ENCODE data around the gene MYH15. TPM values are rescaled to one million over a fixed set of nuclear protein-coding genes. Genes with fewer than 3 reads are reported as not detected.

MYH15 gene
- total and polyA plus RNA-seq, 2 of the 8 experiments (the other 6 are each of a cell fraction or from before 2014, with no cell fraction given): under 0.01 TPM; not detected in 1

GRCh38 chr3:108548304-108548703, 37.9 kb upstream of the MYH15 start:
- Histone ChIP-seq H3K4me1 (replicated peaks in 1 of 4; ENCODE audit: control insufficient read depth in 3 of 4, insufficient read depth in 4 of 4, low read length in 3 of 4) (no peaks in the 10 kb centered on the region), H3K18ac (ENCODE audit: extremely low read depth, low read length) (no peak overlapping the region), H4K20me1 (replicated peaks in 1 of 2; ENCODE audit: control insufficient read depth in 1 of 2, insufficient read depth in 2 of 2, low read length in 2 of 2) (no peaks in the 10 kb centered on the region), H3K4me2 (ENCODE audit: insufficient read depth in 1 of 2, low read depth in 2 of 2, low read length in 2 of 2) (no peak overlapping the region), H4K8ac (ENCODE audit: extremely low read depth, insufficient read depth, low read length) (no peak overlapping the region), H3K27ac (ENCODE audit: low read depth, low read length) (no peak overlapping the region), H3K79me1 (ENCODE audit: low read depth, low read length) (no peaks in the 10 kb centered on the region), H3K27me3 (replicated peaks in 1 of 4; ENCODE audit: control insufficient read depth in 3 of 4, extremely low read depth in 1 of 4, insufficient read depth in 3 of 4, low read length in 3 of 4) (no peaks in the 10 kb centered on the region), H3K4ac (replicated peaks; ENCODE audit: insufficient read length, low read depth, low read length) (no peak overlapping the region), H4K91ac (replicated peaks; ENCODE audit: insufficient read length, low read length) (no peak overlapping the region), H2BK5ac (ENCODE audit: low read depth, low read length) (no peak overlapping the region), H3K23ac (ENCODE audit: insufficient read length) (no peak overlapping the region), H3K56ac (replicated peaks; ENCODE audit: insufficient read length, low read depth, low read length) (no peak overlapping the region), H3K36me3 (ENCODE audit: control insufficient read depth in 2 of 4, insufficient read depth in 4 of 4, low read length in 3 of 4) (peaks cover 0 to 49% (median 7%) of the 10 kb centered on the region in 4 experiments), H3K23me2 (ENCODE audit: low read depth, low read length) (no peaks in the 10 kb centered on the region), H2BK120ac (replicated peaks; ENCODE audit: low read depth, low read length) (no peak overlapping the region), H2BK20ac (ENCODE audit: low read length) (no peak overlapping the region), H3K14ac (ENCODE audit: insufficient read length) (no peak overlapping the region), H3K9ac (replicated peaks in 1 of 4; ENCODE audit: extremely low read depth in 1 of 4, low read depth in 3 of 4, low read length in 3 of 4) (no peak overlapping the region), H2BK12ac (ENCODE audit: low read depth, low read length) (no peak overlapping the region), H3K9me3 (ENCODE audit: insufficient read depth in 2 of 2, low read depth in 1 of 2, low read length in 1 of 2) (0 out of 4 replicates have a peak, but pooled peaks cover 0 to 4% of the 10 kb centered on the region in 2 experiments), H2AK5ac (ENCODE audit: low read depth, low read length) (no peak overlapping the region), H4K5ac (ENCODE audit: insufficient read length, low read depth, low read length) (no peak overlapping the region), H3K79me2 (ENCODE audit: control insufficient read depth in 1 of 2, insufficient read depth in 2 of 2, low read length in 2 of 2) (no peaks in the 10 kb centered on the region), H2AFZ (ENCODE audit: low read length) (no peak overlapping the region), H3K4me3 (ENCODE audit: extremely low read depth in 1 of 4, insufficient read depth in 2 of 4, low read depth in 3 of 4, low read length in 4 of 4) (no peak overlapping the region), H2BK15ac (ENCODE audit: low read length) (no peak overlapping the region)
- POLR2A ChIA-PET (ENCODE audit: partially characterized antibody): no interaction called here
- CTCF ChIA-PET (ENCODE audit: partially characterized antibody): no interaction called here
- FAIRE-seq (no peak), DNase-seq (ENCODE audit: low read depth in 1 of 2, low spot score in 2 of 2) (no peak)
- WGBS, 2 experiments (ENCODE audit: extremely low coverage in 1 of 2, insufficient coverage in 1 of 2, insufficient read length in 1 of 2, insufficient replicate concordance in 2 of 2, low coverage in 1 of 2, low lambda C conversion rate in 2 of 2, missing lambda C conversion rate in 1 of 2): 88% methylated on average over 1 of the region's 1 CpG; no CpG with 5 or more reads in 1 of the 2 experiments
- TF ChIP-seq CREB1 (IDR thresholded peaks at IDR 0.05): no peak
- TF ChIP-seq CHD1 (IDR thresholded peaks at IDR 0.05; ENCODE audit: low read depth, low read length): no peak
- no peak for TF ChIP-seq KDM5A (IDR thresholded peaks at IDR 0.05; ENCODE audit: low read length)
